Measurements from ENCODE around the gene SUGP2.
A peak's percentile ranks its signal among the peaks of the same experiment; 100 is the strongest.

SUGP2 gene

DNA sequence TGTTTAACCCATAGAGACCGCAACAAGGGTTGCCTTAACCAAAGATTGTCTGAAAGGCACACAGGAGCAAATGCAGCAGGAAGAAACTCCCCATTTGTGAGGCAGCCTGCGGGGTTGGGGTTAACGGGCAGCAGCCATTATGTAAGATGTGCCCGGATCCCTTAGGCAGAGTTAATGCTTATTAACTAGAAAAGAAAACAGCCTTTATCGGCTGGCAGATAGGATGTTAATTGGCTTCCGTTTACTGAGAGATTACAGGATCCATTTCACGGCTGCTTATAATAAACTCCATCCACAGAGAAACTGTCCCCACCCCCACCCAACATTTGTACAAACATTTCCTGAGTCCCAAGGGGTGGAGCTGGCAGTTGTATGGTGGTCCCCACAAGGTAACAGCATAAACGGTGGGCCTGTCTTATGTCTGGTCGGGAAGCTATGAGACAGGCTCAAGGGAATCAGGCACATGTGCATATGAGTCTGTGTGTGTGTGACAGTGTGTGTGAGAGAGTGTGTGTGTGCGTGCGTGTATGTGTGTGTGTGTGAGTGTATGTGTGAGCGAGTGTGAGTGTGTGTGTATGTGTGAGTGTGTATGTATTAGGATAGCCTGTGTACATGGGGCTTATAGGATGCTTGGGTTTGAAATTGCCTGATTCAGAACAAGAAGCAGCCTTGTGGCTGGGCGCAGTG, 41.0 kb upstream of the SUGP2 start:
- DNase-seq (ENCODE audit: insufficient read length, low spot score) (no peak), FAIRE-seq (no peak)
- TF ChIP-seq, protein P1, sequence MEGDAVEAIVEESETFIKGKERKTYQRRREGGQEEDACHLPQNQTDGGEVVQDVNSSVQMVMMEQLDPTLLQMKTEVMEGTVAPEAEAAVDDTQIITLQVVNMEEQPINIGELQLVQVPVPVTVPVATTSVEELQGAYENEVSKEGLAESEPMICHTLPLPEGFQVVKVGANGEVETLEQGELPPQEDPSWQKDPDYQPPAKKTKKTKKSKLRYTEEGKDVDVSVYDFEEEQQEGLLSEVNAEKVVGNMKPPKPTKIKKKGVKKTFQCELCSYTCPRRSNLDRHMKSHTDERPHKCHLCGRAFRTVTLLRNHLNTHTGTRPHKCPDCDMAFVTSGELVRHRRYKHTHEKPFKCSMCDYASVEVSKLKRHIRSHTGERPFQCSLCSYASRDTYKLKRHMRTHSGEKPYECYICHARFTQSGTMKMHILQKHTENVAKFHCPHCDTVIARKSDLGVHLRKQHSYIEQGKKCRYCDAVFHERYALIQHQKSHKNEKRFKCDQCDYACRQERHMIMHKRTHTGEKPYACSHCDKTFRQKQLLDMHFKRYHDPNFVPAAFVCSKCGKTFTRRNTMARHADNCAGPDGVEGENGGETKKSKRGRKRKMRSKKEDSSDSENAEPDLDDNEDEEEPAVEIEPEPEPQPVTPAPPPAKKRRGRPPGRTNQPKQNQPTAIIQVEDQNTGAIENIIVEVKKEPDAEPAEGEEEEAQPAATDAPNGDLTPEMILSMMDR (IDR thresholded peaks at IDR 0.05; ENCODE audit: insufficient read depth, missing control alignments): no peak

DNA sequence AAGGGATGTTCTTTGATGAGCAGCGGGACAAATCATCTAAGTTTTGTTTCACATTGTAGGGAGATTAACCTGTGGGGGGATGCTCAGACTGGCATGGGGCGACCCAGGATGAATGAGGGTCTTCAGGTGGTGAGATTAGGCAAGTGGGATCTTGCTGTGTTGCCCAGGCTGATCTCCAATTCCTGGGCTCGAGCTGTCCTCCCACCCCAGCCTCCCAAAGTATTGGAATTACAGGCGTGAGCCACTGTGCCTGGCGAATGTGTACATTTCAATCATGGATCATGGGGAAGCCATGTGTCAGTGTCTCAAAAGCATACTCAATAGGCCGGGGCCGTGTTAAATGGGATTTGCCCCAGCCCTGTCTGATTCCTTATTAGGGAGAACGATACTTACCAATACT, 38.6 kb upstream of the SUGP2 start:
- DNase-seq (ENCODE audit: insufficient read length, low spot score): no peak
- TF ChIP-seq, protein P1 (IDR thresholded peaks at IDR 0.05; ENCODE audit: insufficient read depth, missing control alignments): no peak
- FAIRE-seq: no peak

DNA sequence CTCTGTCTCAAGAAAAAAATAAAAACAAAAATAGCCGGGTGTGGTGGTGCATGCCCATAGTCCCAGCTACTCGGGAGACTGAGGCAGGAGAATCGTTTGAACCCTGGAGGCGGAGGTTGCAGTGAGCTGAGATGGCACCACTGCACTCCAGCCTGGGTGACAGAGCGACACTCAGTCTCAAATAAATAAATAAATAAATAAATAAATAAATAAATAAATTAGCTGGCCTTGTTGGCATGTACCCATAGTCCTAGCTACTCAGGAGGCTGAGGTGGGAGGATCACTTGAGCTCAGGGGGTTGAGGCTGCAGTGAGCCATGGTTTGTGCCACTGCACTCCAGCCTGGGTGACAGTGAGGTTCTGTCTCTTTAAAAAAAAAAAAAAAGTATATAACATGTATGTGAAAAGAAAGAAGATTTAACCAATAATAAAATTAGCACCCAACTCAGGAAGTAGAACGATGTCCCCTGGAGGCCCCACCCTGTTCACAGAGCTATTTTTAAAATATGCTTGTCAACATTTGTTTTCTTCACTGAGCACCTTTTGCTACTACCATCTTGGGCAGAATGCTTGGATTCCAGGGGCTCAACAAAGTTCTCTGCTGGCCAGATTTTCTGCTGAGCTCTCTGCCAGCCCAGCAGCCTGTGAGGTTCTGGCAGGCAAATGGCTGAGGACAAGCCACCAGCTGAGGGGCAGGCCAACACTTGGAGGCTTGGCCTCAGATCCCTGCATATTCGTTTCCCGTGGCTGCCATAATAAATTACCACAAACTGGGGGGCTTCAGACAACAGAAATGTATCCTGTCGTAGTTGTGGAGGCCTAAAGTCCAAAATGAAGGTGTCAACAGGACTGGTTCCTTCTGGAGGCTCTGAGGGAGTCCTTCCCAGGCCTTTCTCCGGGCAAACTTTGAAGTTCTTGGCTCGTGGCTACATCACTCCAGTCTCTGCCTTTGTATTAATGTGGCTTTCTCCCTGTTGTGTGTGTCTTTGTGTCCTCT, 35.6 kb upstream of the SUGP2 start:
- FAIRE-seq (no peak), DNase-seq (ENCODE audit: insufficient read length, low spot score) (no peak)
- TF ChIP-seq, protein P1 (IDR thresholded peaks at IDR 0.05; ENCODE audit: insufficient read depth, missing control alignments): no peak

DNA sequence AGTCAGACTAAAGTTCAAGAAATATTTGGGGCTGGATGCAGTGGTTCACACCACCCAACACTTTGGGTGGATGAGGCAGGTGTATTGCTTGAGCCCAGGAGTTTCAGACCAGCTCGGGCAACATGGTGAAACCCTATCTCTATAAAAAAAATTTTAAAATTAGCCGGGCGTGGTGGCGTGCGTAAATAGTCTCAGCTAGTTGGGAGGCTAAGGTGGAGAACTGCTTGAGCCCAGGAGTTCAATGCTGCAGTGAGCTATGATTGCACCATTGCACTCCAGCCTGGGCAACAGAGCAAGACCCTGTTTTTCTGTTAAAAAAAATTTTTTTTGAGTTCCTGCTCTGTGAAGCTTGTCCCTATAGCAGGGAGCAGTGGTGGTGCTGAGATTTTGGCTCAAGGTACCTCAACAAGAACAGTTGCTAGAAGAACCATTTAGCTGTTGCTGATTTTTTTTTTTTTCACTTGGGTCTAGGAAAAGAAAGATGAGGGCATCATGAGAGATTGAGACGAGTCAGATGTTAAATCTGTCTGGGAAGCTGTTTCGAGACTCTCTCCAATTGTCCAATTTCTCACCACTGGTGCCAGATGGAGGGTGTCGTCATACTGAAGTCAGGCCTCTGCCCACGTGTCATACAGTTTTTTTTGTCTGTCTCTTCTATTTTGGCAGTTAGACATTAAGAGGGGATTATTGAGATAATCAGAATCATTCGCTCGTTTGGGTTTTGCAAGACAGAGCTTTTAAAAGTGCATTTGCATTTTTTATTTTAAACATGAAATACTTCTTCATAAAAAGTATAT, 34.2 kb upstream of the SUGP2 start:
- DNase-seq (ENCODE audit: insufficient read length, low spot score) (no peak), FAIRE-seq (no peak)
- TF ChIP-seq, protein P1 (IDR thresholded peaks at IDR 0.05; ENCODE audit: insufficient read depth, missing control alignments): no peak

DNA sequence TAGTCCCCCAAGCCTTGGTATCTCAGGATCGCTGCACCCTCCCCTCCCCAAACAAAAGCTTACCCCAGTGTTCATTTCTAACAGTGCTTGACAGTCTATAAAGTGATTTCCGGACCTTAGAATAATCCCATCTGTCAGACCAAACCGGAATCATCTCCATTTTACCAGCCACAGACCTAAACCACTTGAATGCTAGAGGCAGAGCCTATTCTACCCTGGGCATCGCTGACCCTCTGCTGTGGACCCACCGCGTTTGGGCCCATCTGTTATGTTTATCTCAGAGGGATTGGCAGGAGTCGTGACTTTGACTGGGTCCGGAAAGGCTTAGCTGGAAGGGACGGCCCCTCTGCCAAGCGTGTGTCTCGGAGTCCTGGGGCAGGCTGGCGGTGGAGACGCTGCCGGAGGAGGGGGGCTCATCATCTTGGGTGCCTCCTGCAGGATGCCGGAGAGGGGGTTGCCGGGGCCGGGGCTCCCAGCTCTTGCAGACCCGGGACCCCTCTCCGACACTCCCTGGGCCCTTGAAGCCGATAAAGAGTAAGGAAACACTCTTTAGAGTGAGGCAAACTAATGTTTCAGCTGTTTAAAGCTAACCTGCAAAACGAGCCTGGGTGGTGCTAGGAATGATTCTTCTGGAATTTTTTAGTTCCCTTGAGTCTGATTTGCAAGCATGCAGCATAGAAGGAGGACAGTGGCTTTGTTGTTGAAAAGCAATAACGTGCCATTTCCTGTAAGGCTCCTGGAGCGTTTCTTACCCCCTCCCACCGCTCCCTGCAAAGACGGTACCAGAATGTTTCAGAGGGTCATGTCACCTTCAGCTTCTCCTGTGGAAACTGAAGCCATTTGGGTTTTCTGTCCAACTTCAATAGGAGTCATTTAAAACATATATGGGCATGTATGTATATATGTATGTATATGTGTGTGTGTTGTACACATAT, 31.8 kb upstream of the SUGP2 start:
- FAIRE-seq (no peak), DNase-seq (ENCODE audit: insufficient read length, low spot score) (no peak)
- TF ChIP-seq, protein P1 (IDR thresholded peaks at IDR 0.05; ENCODE audit: insufficient read depth, missing control alignments): no peak

DNA sequence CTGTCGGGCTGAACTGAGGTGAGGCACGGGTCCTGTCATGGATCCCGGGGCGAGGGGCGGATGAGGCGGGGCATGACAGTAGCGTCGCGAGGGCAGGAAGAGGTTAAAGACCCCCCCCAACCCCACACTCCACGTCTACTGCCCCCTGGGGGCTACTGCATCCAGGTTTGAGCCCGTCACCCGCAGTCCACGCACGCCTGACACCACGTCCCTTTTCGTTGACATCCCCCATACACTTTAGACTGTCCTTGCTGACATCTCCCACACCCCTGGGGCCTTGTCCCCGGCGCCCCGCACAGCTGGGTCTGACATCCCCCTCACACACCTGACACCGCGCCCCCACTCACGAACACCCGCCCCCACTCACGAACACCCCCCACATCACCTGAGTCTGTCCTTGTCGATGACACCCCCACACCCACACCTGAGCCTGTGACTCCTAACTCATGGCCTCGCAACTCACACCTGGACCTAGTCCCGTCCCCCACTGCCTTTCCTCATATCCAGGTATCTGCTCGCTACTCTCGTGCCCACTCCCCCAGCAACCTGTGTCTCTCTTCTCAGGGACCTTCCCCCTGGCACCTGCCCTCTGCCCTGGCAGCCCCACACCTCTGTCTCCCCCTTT, 30.9 kb upstream of the SUGP2 start:
- TF ChIP-seq, protein P1 (IDR thresholded peaks at IDR 0.05; ENCODE audit: insufficient read depth, missing control alignments): peak; percentile 28
- no peak for FAIRE-seq
- peak; percentile 67 for DNase-seq (ENCODE audit: insufficient read length, low spot score)

Data from D721Med (cell line).